ENCODE results near the gene PRDX4.

- no peak for TF ChIP-seq CTCF (IDR thresholded peaks at IDR 0.05)
- no peak for TF ChIP-seq POLR2AphosphoS5 (IDR thresholded peaks at IDR 0.05)
- TF ChIP-seq POLR2A (IDR thresholded peaks at IDR 0.05): no peak
- no peak for TF ChIP-seq EP300 (IDR thresholded peaks at IDR 0.05)
These were observed 45.5 kb upstream of the PRDX4 start for GRCh38 chrX:23621621-23622265.
